ENCODE results near the gene PKM.

The PKM gene

DNA sequence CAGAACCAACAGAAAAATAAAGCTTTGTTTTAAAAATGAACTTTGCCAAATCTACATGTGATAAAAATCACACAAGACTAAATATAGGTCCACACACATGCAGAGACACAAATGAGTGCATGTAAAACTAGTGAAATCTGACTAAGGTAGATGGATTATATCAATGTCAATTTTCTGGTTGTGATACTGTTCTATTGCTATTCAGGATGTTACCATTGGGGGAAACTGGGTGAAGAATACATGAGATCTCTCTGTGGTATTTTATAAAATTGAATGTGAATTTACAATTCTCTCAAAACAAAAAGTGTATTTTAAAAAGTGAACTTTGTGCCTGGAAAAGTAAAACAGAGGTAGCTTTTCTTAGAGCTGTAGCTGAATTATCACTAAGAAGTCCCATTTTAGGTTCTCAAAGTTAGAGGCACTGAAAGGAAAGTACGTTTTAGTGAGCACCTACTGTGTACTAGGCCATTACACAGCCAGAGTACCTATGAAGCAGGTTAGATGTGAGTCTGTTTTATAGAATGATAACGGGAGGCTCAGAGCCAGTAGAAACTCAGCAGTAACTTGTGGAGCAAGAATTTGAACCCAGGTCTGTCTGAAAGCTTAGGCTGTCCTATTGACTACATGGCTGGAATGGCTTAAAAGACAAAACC, 41.6 kb downstream of the PKM start:
- Histone ChIP-seq H3K4me2 (ENCODE audit: insufficient read depth, low read length) (no peak overlapping the region), H3K9me3 (ENCODE audit: insufficient read depth, low read length, severe bottlenecking) (no peaks in the 10 kb centered on the region), H3K79me2 (ENCODE audit: insufficient read depth, low read length) (no peaks in the 10 kb centered on the region), H3K9ac (ENCODE audit: low read depth, low read length) (no peak overlapping the region), H4K20me1 (ENCODE audit: insufficient read depth, low read length) (no peaks in the 10 kb centered on the region), H3K36me3 (ENCODE audit: insufficient read depth, low read length) (no peaks in the 10 kb centered on the region), H3K27ac (ENCODE audit: low read length) (no peak overlapping the region), H3K4me3 (ENCODE audit: low read depth in 1 of 2, low read length in 2 of 2) (no peak overlapping the region), H2AFZ (ENCODE audit: low read depth, low read length) (no peak overlapping the region), H3K4me1 (ENCODE audit: insufficient read depth, low read length) (no peaks in the 10 kb centered on the region), H3K27me3 (ENCODE audit: insufficient read depth, low read length, poor library complexity) (no peaks in the 10 kb centered on the region)
- DNase-seq (no peak), ATAC-seq (ENCODE audit: insufficient read depth, low read depth) (no peak)
- TF ChIP-seq, protein P1, sequence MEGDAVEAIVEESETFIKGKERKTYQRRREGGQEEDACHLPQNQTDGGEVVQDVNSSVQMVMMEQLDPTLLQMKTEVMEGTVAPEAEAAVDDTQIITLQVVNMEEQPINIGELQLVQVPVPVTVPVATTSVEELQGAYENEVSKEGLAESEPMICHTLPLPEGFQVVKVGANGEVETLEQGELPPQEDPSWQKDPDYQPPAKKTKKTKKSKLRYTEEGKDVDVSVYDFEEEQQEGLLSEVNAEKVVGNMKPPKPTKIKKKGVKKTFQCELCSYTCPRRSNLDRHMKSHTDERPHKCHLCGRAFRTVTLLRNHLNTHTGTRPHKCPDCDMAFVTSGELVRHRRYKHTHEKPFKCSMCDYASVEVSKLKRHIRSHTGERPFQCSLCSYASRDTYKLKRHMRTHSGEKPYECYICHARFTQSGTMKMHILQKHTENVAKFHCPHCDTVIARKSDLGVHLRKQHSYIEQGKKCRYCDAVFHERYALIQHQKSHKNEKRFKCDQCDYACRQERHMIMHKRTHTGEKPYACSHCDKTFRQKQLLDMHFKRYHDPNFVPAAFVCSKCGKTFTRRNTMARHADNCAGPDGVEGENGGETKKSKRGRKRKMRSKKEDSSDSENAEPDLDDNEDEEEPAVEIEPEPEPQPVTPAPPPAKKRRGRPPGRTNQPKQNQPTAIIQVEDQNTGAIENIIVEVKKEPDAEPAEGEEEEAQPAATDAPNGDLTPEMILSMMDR (IDR thresholded peaks at IDR 0.05; ENCODE audit: borderline replicate concordance, extremely low read depth, low read length, poor library complexity, severe bottlenecking) = no peak
- TF ChIP-seq EZH2 (IDR thresholded peaks at IDR 0.05; ENCODE audit: borderline replicate concordance, low read depth, low read length, severe bottlenecking) = no peak

DNA sequence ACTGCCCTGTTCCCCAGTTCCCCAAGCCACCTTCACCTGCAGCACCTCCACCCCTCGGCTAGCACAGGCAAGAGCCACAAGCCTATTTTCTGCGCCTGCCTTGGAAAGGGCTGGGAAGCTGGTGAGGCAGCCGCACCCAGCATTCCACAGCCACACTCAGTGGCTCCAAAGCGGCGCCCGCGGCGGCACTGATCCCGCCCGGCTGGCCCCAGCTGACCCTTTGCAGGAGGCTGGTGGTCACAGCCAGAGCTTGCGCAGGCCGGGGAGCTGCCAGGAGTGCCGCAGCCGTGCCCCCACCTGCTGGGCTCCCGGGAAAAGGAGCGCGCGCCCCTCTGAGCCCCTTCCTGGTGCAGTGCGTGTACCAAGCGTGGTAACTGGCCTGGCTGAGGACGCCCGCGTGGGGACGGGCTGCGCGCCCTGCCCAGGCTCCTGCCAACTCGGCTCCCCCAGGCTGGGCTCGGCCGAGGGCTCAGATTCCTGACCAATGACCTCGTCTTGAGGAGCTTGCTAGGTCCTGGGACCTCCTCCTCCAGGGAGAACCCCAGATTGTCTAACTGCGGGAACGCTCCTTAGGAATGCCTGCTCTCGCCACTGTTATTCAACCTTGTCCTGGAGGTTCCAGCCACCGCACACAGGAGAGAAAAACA, 46.7 kb downstream of the PKM start:
- Histone ChIP-seq H3K27me3 (ENCODE audit: insufficient read depth, low read length, poor library complexity) (no peaks in the 10 kb centered on the region), H3K4me3 (ENCODE audit: low read depth in 1 of 2, low read length in 2 of 2) (no peak overlapping the region), H3K4me2 (ENCODE audit: insufficient read depth, low read length) (no peak overlapping the region), H3K4me1 (ENCODE audit: insufficient read depth, low read length) (no peaks in the 10 kb centered on the region), H3K79me2 (ENCODE audit: insufficient read depth, low read length) (no peaks in the 10 kb centered on the region), H3K9me3 (ENCODE audit: insufficient read depth, low read length, severe bottlenecking) (no peaks in the 10 kb centered on the region), H4K20me1 (ENCODE audit: insufficient read depth, low read length) (no peaks in the 10 kb centered on the region), H3K36me3 (ENCODE audit: insufficient read depth, low read length) (no peaks in the 10 kb centered on the region), H2AFZ (ENCODE audit: low read depth, low read length) (no peak overlapping the region), H3K27ac (ENCODE audit: low read length) (no peak overlapping the region), H3K9ac (ENCODE audit: low read depth, low read length) (no peak overlapping the region)
- TF ChIP-seq, protein P1 (IDR thresholded peaks at IDR 0.05; ENCODE audit: borderline replicate concordance, extremely low read depth, low read length, poor library complexity, severe bottlenecking) = no peak
- TF ChIP-seq EZH2 (IDR thresholded peaks at IDR 0.05; ENCODE audit: borderline replicate concordance, low read depth, low read length, severe bottlenecking) = no peak
- DNase-seq (no peak), ATAC-seq (ENCODE audit: insufficient read depth, low read depth) (no peak)

DNA sequence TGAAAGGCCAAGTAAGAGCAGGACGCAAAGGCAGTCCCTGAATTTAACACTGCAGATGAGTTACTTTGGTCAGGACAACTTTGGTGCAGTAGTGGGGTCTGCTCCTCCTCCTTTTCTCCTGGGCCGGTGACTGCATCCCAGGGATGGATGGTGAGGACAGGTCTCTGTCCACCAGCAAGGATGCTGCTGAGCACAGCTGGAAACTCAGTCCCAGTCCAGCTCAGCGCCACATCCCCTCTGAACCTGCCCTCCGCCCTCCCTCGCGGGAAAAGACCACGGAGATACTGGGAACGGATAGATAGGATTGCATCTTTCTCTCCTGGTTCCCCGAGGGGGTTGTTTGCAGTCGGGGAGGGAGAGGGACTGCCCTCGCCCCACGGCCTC, 47.2 kb downstream of the PKM start:
- DNase-seq = no peak
- ATAC-seq (ENCODE audit: insufficient read depth, low read depth) = no peak
- Histone ChIP-seq H3K79me2 (ENCODE audit: insufficient read depth, low read length) (no peaks in the 10 kb centered on the region), H4K20me1 (ENCODE audit: insufficient read depth, low read length) (no peaks in the 10 kb centered on the region), H3K4me2 (ENCODE audit: insufficient read depth, low read length) (no peak overlapping the region), H3K9ac (ENCODE audit: low read depth, low read length) (no peak overlapping the region), H3K9me3 (ENCODE audit: insufficient read depth, low read length, severe bottlenecking) (no peaks in the 10 kb centered on the region), H3K27ac (ENCODE audit: low read length) (no peak overlapping the region), H2AFZ (ENCODE audit: low read depth, low read length) (no peak overlapping the region), H3K4me1 (ENCODE audit: insufficient read depth, low read length) (no peaks in the 10 kb centered on the region), H3K4me3 (ENCODE audit: low read depth in 1 of 2, low read length in 2 of 2) (no peak overlapping the region), H3K36me3 (ENCODE audit: insufficient read depth, low read length) (no peaks in the 10 kb centered on the region), H3K27me3 (ENCODE audit: insufficient read depth, low read length, poor library complexity) (no peaks in the 10 kb centered on the region)
- no peak for TF ChIP-seq EZH2 (IDR thresholded peaks at IDR 0.05; ENCODE audit: borderline replicate concordance, low read depth, low read length, severe bottlenecking)
- TF ChIP-seq, protein P1 (IDR thresholded peaks at IDR 0.05; ENCODE audit: borderline replicate concordance, extremely low read depth, low read length, poor library complexity, severe bottlenecking) = no peak
